ENCODE data around the gene IL24. TPM values are rescaled to one million over a fixed set of nuclear protein-coding genes. Genes with fewer than 3 reads are reported as not detected.

The IL24 gene
- polyA plus RNA-seq, 3 donors = 0.16 TPM; not detected in 2

DNA sequence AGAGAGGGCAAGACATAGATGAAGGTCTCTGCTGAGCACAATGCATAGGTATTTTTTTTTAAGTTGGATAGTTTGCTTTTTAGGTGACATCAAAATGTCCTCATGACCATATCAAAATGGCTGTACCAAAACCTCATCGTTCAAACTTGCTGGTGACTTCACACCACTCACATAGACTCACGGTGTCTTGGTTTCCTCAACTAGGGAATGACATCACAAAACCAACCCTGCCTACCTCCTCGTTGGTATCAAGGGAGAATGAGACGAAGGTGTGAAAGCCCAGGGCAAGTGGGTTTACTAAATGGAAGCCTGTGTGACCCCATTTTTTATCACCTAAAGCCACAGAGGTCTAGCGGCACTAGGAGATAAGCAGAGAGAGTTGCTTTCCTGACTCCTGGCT, 47.5 kb downstream of the IL24 start:
- peaks cover 0 to 2% of the 10 kb centered on the region in 2 donors for H3K27me3 ChIP-seq (ENCODE audit: control insufficient read depth in 2 of 2, insufficient read depth in 2 of 2, low read length in 2 of 2)
- H3K27ac Mint-ChIP-seq = no peak overlapping the region
- H3K4me1 ChIP-seq (ENCODE audit: control insufficient read depth in 1 of 2, insufficient read depth in 2 of 2, low read length in 2 of 2) = peaks cover 19 to 26% of the 10 kb centered on the region in 2 donors
- H3K36me3 ChIP-seq (replicated peaks in 1 of 2; ENCODE audit: control insufficient read depth in 1 of 2, insufficient read depth in 2 of 2, low read length in 2 of 2) = no peaks in the 10 kb centered on the region
- no peak overlapping the region for H3K4me2 ChIP-seq (replicated peaks; ENCODE audit: extremely low read depth, low read length, poor library complexity, severe bottlenecking)
- intact Hi-C loops (cut with micrococcal nuclease) = no loop called here
- no peak overlapping the region for H3K27ac ChIP-seq (ENCODE audit: low read depth in 1 of 2, low read length in 2 of 2)
- H3K9me3 Mint-ChIP-seq = peaks cover 0 to under 1% (median 0%) of the 10 kb centered on the region in 7 donors
- no peak overlapping the region for H3K4me3 ChIP-seq (replicated peaks in 1 of 3; ENCODE audit: low read depth in 2 of 3, low read length in 3 of 3)
- H3K9me3 ChIP-seq (replicated peaks in 1 of 2; ENCODE audit: control insufficient read depth in 1 of 2, insufficient read depth in 1 of 2, low read length in 2 of 2) = no peaks in the 10 kb centered on the region
- WGBS (ENCODE audit: insufficient coverage) = 100% methylated on average over 1 of the region's 5 CpGs
- H3K9ac ChIP-seq (ENCODE audit: insufficient read depth, low read length, poor library complexity, severe bottlenecking) = no peak overlapping the region
- H3K79me2 ChIP-seq (ENCODE audit: insufficient read depth, low read length) = no peaks in the 10 kb centered on the region
- H2AFZ ChIP-seq (ENCODE audit: insufficient read depth, low read depth, low read length, poor library complexity, severe bottlenecking) = no peak overlapping the region
- no peaks in the 10 kb centered on the region for H3K36me3 Mint-ChIP-seq
- H3K4me3 Mint-ChIP-seq = no peak overlapping the region
- H3K27me3 Mint-ChIP-seq (ENCODE audit: low read depth in 3 of 3) = peaks cover 10 to 21% (median 11%) of the 10 kb centered on the region in 3 donors
- DNase-seq = no peak
- no peaks in the 10 kb centered on the region for H4K20me1 ChIP-seq (ENCODE audit: insufficient read depth, low read length)
- H3K4me1 Mint-ChIP-seq = peaks cover 22% of the 10 kb centered on the region
- TF ChIP-seq, protein P1, sequence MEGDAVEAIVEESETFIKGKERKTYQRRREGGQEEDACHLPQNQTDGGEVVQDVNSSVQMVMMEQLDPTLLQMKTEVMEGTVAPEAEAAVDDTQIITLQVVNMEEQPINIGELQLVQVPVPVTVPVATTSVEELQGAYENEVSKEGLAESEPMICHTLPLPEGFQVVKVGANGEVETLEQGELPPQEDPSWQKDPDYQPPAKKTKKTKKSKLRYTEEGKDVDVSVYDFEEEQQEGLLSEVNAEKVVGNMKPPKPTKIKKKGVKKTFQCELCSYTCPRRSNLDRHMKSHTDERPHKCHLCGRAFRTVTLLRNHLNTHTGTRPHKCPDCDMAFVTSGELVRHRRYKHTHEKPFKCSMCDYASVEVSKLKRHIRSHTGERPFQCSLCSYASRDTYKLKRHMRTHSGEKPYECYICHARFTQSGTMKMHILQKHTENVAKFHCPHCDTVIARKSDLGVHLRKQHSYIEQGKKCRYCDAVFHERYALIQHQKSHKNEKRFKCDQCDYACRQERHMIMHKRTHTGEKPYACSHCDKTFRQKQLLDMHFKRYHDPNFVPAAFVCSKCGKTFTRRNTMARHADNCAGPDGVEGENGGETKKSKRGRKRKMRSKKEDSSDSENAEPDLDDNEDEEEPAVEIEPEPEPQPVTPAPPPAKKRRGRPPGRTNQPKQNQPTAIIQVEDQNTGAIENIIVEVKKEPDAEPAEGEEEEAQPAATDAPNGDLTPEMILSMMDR (IDR thresholded peaks at IDR 0.05) = no peak

DNA sequence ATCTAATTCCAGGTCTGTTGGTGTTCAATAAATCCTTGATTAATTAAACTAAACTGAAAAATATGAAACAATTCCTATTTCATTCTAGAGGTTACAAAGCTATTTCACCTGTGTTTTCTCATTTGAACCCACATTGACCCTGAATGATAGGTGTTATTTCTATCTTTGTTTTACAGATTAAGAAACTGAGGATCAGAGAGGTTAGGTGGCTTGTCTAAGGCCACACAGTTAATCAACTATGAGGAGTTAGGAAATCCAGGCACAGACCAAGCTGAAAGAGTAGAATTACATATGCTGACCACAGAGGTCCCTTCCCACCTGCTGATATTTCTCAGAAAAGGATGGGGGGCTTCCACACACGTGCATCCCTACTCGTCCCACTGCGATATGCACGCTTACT, 48.5 kb downstream of the IL24 start:
- Histone ChIP-seq H4K20me1 (ENCODE audit: insufficient read depth, low read length) (no peaks in the 10 kb centered on the region), H3K27me3 (ENCODE audit: control insufficient read depth in 2 of 2, insufficient read depth in 2 of 2, low read length in 2 of 2) (peaks cover 0 to 2% of the 10 kb centered on the region in 2 donors), H3K36me3 (replicated peaks in 1 of 2; ENCODE audit: control insufficient read depth in 1 of 2, insufficient read depth in 2 of 2, low read length in 2 of 2) (no peaks in the 10 kb centered on the region), H3K9ac (ENCODE audit: insufficient read depth, low read length, poor library complexity, severe bottlenecking) (no peak overlapping the region), H3K4me3 (replicated peaks in 1 of 3; ENCODE audit: low read depth in 2 of 3, low read length in 3 of 3) (no peak overlapping the region), H3K79me2 (ENCODE audit: insufficient read depth, low read length) (no peaks in the 10 kb centered on the region), H2AFZ (ENCODE audit: insufficient read depth, low read depth, low read length, poor library complexity, severe bottlenecking) (no peak overlapping the region), H3K4me2 (replicated peaks; ENCODE audit: extremely low read depth, low read length, poor library complexity, severe bottlenecking) (no peak overlapping the region), H3K27ac (ENCODE audit: low read depth in 1 of 2, low read length in 2 of 2) (no peak overlapping the region), H3K4me1 (ENCODE audit: control insufficient read depth in 1 of 2, insufficient read depth in 2 of 2, low read length in 2 of 2) (peaks cover 19 to 26% of the 10 kb centered on the region in 2 donors), H3K9me3 (replicated peaks in 1 of 2; ENCODE audit: control insufficient read depth in 1 of 2, insufficient read depth in 1 of 2, low read length in 2 of 2) (no peaks in the 10 kb centered on the region)
- intact Hi-C loops (cut with micrococcal nuclease) = no loop called here
- TF ChIP-seq, protein P1 (IDR thresholded peaks at IDR 0.05) = no peak
- Mint-ChIP-seq H3K27ac (no peak overlapping the region), H3K27me3 (ENCODE audit: low read depth in 3 of 3) (peaks cover 9 to 21% (median 13%) of the 10 kb centered on the region in 3 donors), H3K4me3 (no peak overlapping the region), H3K4me1 (peaks cover 22% of the 10 kb centered on the region), H3K9me3 (peaks cover 0 to 7% (median 0%) of the 10 kb centered on the region in 7 donors), H3K36me3 (peaks cover 0 to 4% of the 10 kb centered on the region in 2 donors)
- no peak for DNase-seq
- 100% methylated on average over 1 of the region's 4 CpGs for WGBS (ENCODE audit: insufficient coverage)

Data from CD14-positive monocyte (primary cell).